ENCODE measurements around the gene SLCO4A1.

Gene SLCO4A1

GRCh38 chr20:62637521-62638054 lies 4.7 kb upstream of the SLCO4A1 start:
- DNase-seq (ENCODE audit: low read depth, low spot score): no peak

DNA sequence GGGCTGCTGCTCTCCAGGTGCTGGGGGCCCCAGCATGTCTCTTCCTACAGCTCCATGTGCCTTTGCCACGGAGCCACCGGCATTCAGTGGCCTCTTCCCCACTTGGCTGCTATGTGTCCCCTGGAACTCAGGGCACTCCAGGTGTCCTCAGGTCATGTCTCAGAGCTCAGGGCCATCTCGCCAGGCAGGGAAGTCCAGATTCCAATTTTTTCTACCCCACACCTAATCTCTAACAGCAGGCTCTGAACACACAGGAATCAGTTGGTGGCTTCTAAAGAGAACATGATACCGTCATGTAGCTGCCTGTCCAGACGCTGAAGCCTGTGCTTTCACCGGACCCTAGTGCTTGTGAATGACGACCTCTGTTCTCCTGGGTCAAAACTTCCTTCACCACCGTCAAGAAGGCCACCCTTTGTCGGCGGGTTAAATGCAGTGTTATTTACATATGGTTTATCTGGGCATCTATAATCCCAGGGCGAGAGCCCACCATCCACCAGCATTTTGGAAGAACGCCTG lies 4.2 kb upstream of the SLCO4A1 start:
- DNase-seq (ENCODE audit: low read depth, low spot score): no peak

DNA sequence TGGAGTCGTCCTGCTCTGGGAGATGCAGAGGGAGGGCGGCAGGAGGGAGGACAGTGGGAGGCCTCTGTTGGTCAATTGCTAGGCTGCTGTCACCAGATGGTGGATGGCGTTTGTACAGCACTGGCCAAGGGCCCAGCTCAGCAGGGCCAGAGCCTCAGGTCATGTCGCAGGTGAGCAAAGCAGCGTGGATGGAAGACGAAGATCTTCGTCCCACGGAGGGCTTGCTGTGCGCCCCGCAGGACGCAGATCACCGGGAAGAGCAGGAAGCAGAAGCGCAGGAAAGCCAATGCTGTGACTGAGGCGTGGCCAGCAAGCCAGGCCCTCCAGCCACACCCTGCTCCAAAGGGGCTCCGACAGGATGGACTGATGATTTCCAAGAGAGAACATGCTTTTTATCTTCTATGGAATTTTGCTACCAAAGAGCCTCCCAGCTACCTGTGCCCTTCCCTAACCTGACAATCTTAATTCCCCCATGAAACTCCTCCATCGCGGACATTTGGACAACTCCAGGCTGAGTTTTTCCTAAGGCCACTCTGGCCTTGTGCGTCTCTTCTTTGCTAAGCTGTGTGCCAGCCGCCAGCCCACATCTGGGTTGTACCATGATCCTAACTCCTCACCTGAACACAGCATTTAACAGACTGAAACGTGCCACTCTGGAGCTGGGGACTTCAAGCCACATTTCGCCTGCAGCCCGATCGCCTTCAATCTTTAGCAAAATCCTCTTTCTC lies 3.5 kb upstream of the SLCO4A1 start:
- no peak for DNase-seq (ENCODE audit: low read depth, low spot score)

GRCh38 chr20:62639765-62640164 lies 2.5 kb upstream of the SLCO4A1 start:
- no peak for DNase-seq (ENCODE audit: low read depth, low spot score)

DNA sequence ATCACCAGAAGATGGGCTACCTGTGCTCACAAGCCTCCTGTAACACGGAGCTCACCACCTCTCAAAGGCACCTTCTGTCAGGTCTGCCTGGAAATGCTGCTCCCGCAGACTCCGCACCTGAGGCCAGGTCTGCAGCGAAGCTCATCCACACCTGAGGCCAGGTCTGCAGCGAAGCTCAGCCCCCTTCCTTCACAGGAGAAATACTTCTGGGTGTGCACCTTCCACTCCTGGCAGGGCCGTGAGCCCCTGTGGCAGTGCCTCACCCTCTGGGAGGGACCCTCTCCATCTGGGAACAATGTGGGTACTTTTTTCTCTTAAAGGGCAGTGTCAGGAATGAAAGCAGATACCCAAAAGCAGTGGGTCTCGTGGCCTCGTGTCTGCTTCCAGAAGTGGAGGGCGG lies 1.4 kb upstream of the SLCO4A1 start:
- DNase-seq (ENCODE audit: low read depth, low spot score): no peak

GRCh38 chr20:62641321-62642050 lies 817 bp upstream of the SLCO4A1 start:
- DNase-seq (ENCODE audit: low read depth, low spot score): no peak

DNA sequence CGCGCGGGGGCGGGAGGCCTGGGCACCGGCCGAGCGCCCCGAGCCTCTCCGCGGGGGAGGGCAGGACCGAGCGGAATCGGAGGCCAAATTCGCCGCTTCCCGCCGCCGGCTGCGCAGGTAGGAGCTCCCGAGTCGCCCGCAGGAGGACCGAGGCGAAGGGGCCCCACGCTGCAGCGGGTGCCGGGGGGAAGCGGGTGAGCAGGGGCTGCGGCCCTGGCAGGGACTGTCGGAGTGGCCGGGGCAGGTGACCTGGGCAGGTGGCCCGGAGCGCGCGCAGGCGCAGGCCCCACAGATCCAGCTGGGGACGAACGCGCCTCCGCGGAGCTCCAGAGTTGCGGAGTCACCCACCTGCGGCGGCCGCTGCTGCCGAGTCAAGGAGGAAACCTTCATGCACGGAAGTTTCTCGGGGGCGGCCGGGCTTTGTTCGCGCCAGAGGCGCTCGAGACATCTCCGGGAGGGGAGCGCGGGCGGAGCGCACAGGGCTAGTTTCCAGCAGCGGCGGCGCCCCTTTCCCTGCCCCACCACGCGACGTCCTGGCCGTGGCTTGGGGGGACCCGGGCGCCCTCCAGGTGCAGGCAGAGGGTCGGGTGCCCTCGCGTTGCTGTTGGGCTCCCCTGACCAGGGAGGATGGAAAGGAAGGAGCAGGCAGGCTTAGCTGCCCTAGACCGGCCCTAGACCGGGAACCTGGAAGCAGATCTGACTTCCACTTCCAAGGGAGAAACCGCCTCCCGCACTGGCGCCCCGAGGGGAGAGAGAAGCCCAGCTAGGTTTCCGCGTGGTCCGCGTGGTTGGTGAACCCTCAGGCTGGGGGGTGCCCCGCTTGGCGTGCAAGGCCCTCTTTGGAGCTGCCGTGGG lies 590 bp downstream of the SLCO4A1 start:
- DNase-seq (ENCODE audit: low read depth, low spot score): peak; percentile 21

GRCh38 chr20:62643521-62644043 lies 1.3 kb downstream of the SLCO4A1 start:
- DNase-seq (ENCODE audit: low read depth, low spot score): no peak

DNA sequence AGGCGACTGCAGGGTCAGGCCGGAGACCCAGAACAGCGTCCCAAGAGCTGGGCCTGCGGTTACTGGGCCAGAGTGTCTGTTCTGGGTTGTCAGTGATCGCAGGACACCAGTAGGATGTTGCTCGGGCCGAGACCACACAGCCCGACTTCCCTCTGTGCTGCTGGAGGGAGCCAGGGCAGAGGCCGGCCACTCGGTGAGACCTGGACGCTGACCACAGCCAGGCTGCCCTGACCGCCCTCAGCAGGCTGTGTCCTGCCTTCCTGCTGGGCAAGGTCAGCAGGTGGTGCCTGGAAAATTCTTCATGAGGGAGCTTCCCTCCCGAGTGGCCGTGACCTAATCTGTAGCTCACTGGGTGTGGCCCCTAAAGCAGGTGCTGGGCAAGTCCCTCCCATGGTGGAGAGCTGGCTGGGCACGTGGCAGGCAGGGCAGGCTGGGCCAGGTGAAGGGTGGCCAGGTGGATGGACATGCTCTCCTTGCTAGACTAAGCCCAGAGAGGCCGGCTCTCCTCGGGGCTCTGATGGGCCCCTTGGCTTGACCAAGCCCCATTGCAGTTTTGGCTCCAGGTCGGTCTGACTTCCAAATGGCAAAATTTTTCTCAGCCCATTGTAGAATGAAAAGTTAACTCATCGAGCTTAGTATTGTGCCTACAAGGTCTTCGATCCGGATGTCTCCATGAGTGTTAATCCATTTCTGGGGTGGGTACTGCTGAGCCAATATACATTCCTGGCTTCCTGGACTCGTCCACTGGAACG lies 1.9 kb downstream of the SLCO4A1 start:
- DNase-seq (ENCODE audit: low read depth, low spot score): no peak

- DNase-seq (ENCODE audit: low read depth, low spot score): no peak
Measured at GRCh38 chr20:62644802-62645496, 2.6 kb downstream of the SLCO4A1 start.

- no peak for DNase-seq (ENCODE audit: low read depth, low spot score)
Measured at GRCh38 chr20:62645613-62646012, 3.3 kb downstream of the SLCO4A1 start.

- DNase-seq (ENCODE audit: low read depth, low spot score): no peak
Measured at GRCh38 chr20:62646851-62647520, 4.7 kb downstream of the SLCO4A1 start.

DNA sequence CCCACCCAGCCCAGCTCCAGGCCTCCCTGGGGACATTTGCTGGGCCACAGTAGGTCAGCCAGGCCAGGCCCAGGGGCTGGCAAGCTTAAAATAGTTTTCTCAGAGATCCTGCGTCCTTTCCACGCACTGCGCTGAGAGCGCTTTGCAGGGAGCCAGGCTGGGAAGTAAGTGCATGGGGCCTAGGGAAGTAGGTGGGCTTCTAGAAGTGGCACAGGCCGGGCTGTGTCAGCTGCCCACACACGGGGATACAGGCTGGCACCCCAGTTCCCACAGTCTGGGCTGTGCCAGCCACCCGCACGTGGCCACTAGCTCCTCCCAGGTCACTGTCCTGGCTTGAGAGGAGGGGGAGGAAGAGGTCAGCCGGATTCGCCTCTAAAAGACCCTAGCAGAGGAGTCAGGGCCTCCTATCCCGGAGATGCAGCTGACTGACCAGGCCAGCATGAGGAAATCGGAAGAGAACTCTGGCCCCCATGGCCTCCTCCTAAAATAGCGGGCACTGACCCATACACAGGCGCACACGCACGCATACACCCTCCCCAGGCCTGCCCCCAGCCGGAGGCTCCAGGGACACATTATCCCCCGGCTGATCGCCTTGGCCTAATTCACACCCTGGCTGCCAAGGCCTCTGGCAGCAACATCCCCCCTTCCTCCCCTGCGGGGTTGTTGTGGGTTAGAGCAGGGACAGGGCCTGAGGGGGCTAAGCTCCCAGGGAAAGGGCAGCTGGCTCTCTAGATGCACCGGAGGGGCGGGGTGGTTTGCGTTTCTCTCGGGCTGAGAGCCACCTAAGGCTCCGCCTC lies 5.4 kb downstream of the SLCO4A1 start:
- DNase-seq (ENCODE audit: low read depth, low spot score): no peak

- no peak for DNase-seq (ENCODE audit: low read depth, low spot score)
Measured at GRCh38 chr20:62648318-62648995, 6.2 kb downstream of the SLCO4A1 start.

- DNase-seq (ENCODE audit: low read depth, low spot score): no peak
Measured at GRCh38 chr20:62649140-62649539, 6.8 kb downstream of the SLCO4A1 start.

GRCh38 chr20:62650551-62651284 lies 8.4 kb downstream of the SLCO4A1 start:
- DNase-seq (ENCODE audit: low read depth, low spot score): no peak

- DNase-seq (ENCODE audit: low read depth, low spot score): peak; percentile 41
Measured at GRCh38 chr20:62651285-62652021, 9.2 kb downstream of the SLCO4A1 start.

Data from activated naive CD8-positive, alpha-beta T cell treated with anti-CD3 and anti-CD28 coated beads, Interleukin-2, amount 50 U/mL, for 16 hours (primary cell).